Islet of Langerhans (tissue), 1 donor: Measurements from ENCODE around the gene ZNF425.
"Not testable (repeated sequence)": the region's sequence is repeated elsewhere in the genome, so short reads cannot be mapped to it uniquely, and the experiment has no call there.

ENCODE experiments used
- FAIRE-seq: peaks from one replicate; lab custom pipeline; 2011; peaks lifted over from hg19 to GRCh38; lab: Jason Lieb, UNC

Gene ZNF425

GRCh38 chr7:149130572-149131198 is 4.6 kb upstream of the ZNF425 start:
- no peak for FAIRE-seq

- FAIRE-seq, result no peak
Observed at GRCh38 chr7:149126662-149127266, 640 bp upstream of the ZNF425 start.

- no peak for FAIRE-seq
Observed at GRCh38 chr7:149125189-149125862, 798 bp downstream of the ZNF425 start.

GRCh38 chr7:149109969-149110368 is 16.2 kb downstream of the ZNF425 start:
- FAIRE-seq, result no peak

- no peak for FAIRE-seq
Observed at GRCh38 chr7:149104749-149105148, 21.4 kb downstream of the ZNF425 start.

GRCh38 chr7:149104214-149104613 is 21.9 kb downstream of the ZNF425 start:
- FAIRE-seq, result no peak

- FAIRE-seq, result no peak
Observed at GRCh38 chr7:149103424-149103823, 22.7 kb downstream of the ZNF425 start.

GRCh38 chr7:149102666-149103065 is 23.5 kb downstream of the ZNF425 start:
- no peak for FAIRE-seq

GRCh38 chr7:149100821-149101220 is 25.3 kb downstream of the ZNF425 start:
- FAIRE-seq, result no peak

- no peak for FAIRE-seq
Observed at GRCh38 chr7:149099058-149099457, 27.1 kb downstream of the ZNF425 start.

GRCh38 chr7:149097088-149097487 is 29.0 kb downstream of the ZNF425 start:
- no peak for FAIRE-seq

- FAIRE-seq, result no peak
Observed at GRCh38 chr7:149093228-149093627, 32.9 kb downstream of the ZNF425 start.

GRCh38 chr7:149092244-149092643 is 33.9 kb downstream of the ZNF425 start:
- FAIRE-seq, result not testable (repeated sequence)

- no peak for FAIRE-seq
Observed at GRCh38 chr7:149090397-149091195, 35.5 kb downstream of the ZNF425 start, which contains the start of gene ZNF786. Gene ZNF786, minus strand, starts transcription at chr7:149090718. Its CDS starts 78 bp downstream, at chr7:149090640.

- FAIRE-seq, result no peak
Observed at GRCh38 chr7:149087376-149087775, 38.7 kb downstream of the ZNF425 start.

- FAIRE-seq, result no peak
Observed at GRCh38 chr7:149085866-149086265, 40.3 kb downstream of the ZNF425 start.

GRCh38 chr7:149084407-149084806 is 41.7 kb downstream of the ZNF425 start:
- FAIRE-seq, result no peak

GRCh38 chr7:149081914-149082313 is 44.2 kb downstream of the ZNF425 start:
- no peak for FAIRE-seq

- FAIRE-seq, result no peak
Observed at GRCh38 chr7:149077594-149077993, 48.5 kb downstream of the ZNF425 start.

- no peak for FAIRE-seq
Observed at GRCh38 chr7:149075286-149075685, 50.8 kb downstream of the ZNF425 start.

- FAIRE-seq, result no peak
Observed at GRCh38 chr7:149074116-149074885, 51.8 kb downstream of the ZNF425 start.

- no peak for FAIRE-seq
Observed at GRCh38 chr7:149072438-149072775, 53.7 kb downstream of the ZNF425 start.
